ENCODE results near the gene CD2. TPM values are rescaled to one million over a fixed set of nuclear protein-coding genes. Genes with fewer than 3 reads are reported as not detected.
A peak's percentile ranks its signal among the peaks of the same experiment; 100 is the strongest.

The CD2 gene
- total and polyA plus RNA-seq, 2 donors (not counting 1 experiment from before 2014, with no cell fraction given): not detected

GRCh38 chr1:116735246-116735645 lies 19.0 kb upstream of the CD2 start:
- H3K9ac ChIP-seq (ENCODE audit: insufficient read depth, low read length): no peak overlapping the region
- DNase-seq (ENCODE audit: low read depth in 2 of 2): no peak
- H3K27ac ChIP-seq (ENCODE audit: insufficient read depth, low read length): no peak overlapping the region
- no peak overlapping the region for H2AFZ ChIP-seq (ENCODE audit: low read length)
- no peaks in the 10 kb centered on the region for H3K4me1 ChIP-seq (ENCODE audit: control insufficient read depth, extremely low read depth, insufficient read depth, low read length)
- H3K9me3 ChIP-seq (ENCODE audit: control insufficient read depth, insufficient read depth, low read depth, low read length): no peaks in the 10 kb centered on the region
- no peaks in the 10 kb centered on the region for H3K79me2 ChIP-seq (ENCODE audit: control insufficient read depth, insufficient read depth, low read length)
- no peaks in the 10 kb centered on the region for H4K20me1 ChIP-seq (ENCODE audit: control insufficient read depth, extremely low read depth, insufficient read depth, low read length)
- no peaks in the 10 kb centered on the region for H3K27me3 ChIP-seq (ENCODE audit: control insufficient read depth, insufficient read depth, low read length)
- TF ChIP-seq CTCF (conservative IDR thresholded peaks at IDR 0.05 in 1 of 2, IDR thresholded peaks at IDR 0.05 in 1 of 2; ENCODE audit: low read depth in 1 of 2, low read length in 2 of 2): no peak
- no peak for TF ChIP-seq EZH2 (IDR thresholded peaks at IDR 0.05; ENCODE audit: low read length, missing control alignments)
- no peak overlapping the region for H3K4me3 ChIP-seq (replicated peaks in 1 of 4; ENCODE audit: control extremely low read depth in 1 of 4, insufficient read depth in 1 of 4, low read depth in 3 of 4, low read length in 4 of 4)
- no peaks in the 10 kb centered on the region for H3K36me3 ChIP-seq (ENCODE audit: control insufficient read depth, insufficient read depth, low read length)
- no peak overlapping the region for H3K4me2 ChIP-seq (ENCODE audit: extremely low read depth, insufficient read depth, low read length)

GRCh38 chr1:116737020-116737854 lies 17.0 kb upstream of the CD2 start:
- Histone ChIP-seq H3K27ac (ENCODE audit: insufficient read depth, low read length) (no peak overlapping the region), H2AFZ (ENCODE audit: low read length) (no peak overlapping the region), H3K9ac (ENCODE audit: insufficient read depth, low read length) (no peak overlapping the region), H3K36me3 (ENCODE audit: control insufficient read depth, insufficient read depth, low read length) (no peaks in the 10 kb centered on the region), H3K4me1 (ENCODE audit: control insufficient read depth, extremely low read depth, insufficient read depth, low read length) (no peaks in the 10 kb centered on the region), H3K27me3 (ENCODE audit: control insufficient read depth, insufficient read depth, low read length) (no peaks in the 10 kb centered on the region), H3K4me3 (replicated peaks in 1 of 4; ENCODE audit: control extremely low read depth in 1 of 4, insufficient read depth in 1 of 4, low read depth in 3 of 4, low read length in 4 of 4) (no peak overlapping the region), H3K79me2 (ENCODE audit: control insufficient read depth, insufficient read depth, low read length) (no peaks in the 10 kb centered on the region), H4K20me1 (ENCODE audit: control insufficient read depth, extremely low read depth, insufficient read depth, low read length) (no peaks in the 10 kb centered on the region), H3K4me2 (ENCODE audit: extremely low read depth, insufficient read depth, low read length) (no peak overlapping the region), H3K9me3 (ENCODE audit: control insufficient read depth, insufficient read depth, low read depth, low read length) (no peaks in the 10 kb centered on the region)
- DNase-seq (ENCODE audit: low read depth in 2 of 2): peak; percentile 45 to 50
- TF ChIP-seq EZH2 (IDR thresholded peaks at IDR 0.05; ENCODE audit: low read length, missing control alignments): no peak
- TF ChIP-seq CTCF (conservative IDR thresholded peaks at IDR 0.05 in 1 of 2, IDR thresholded peaks at IDR 0.05 in 1 of 2; ENCODE audit: low read depth in 1 of 2, low read length in 2 of 2): peak; percentile 69 to 81

GRCh38 chr1:116737855-116738321 lies 16.3 kb upstream of the CD2 start:
- H3K9me3 ChIP-seq (ENCODE audit: control insufficient read depth, insufficient read depth, low read depth, low read length): no peaks in the 10 kb centered on the region
- H3K36me3 ChIP-seq (ENCODE audit: control insufficient read depth, insufficient read depth, low read length): no peaks in the 10 kb centered on the region
- no peak overlapping the region for H2AFZ ChIP-seq (ENCODE audit: low read length)
- no peaks in the 10 kb centered on the region for H3K4me1 ChIP-seq (ENCODE audit: control insufficient read depth, extremely low read depth, insufficient read depth, low read length)
- H3K4me2 ChIP-seq (ENCODE audit: extremely low read depth, insufficient read depth, low read length): no peak overlapping the region
- DNase-seq (ENCODE audit: low read depth in 2 of 2): no peak
- no peak overlapping the region for H3K4me3 ChIP-seq (replicated peaks in 1 of 4; ENCODE audit: control extremely low read depth in 1 of 4, insufficient read depth in 1 of 4, low read depth in 3 of 4, low read length in 4 of 4)
- no peaks in the 10 kb centered on the region for H4K20me1 ChIP-seq (ENCODE audit: control insufficient read depth, extremely low read depth, insufficient read depth, low read length)
- H3K79me2 ChIP-seq (ENCODE audit: control insufficient read depth, insufficient read depth, low read length): no peaks in the 10 kb centered on the region
- TF ChIP-seq EZH2 (IDR thresholded peaks at IDR 0.05; ENCODE audit: low read length, missing control alignments) (no peak), CTCF (conservative IDR thresholded peaks at IDR 0.05 in 1 of 2, IDR thresholded peaks at IDR 0.05 in 1 of 2; ENCODE audit: low read depth in 1 of 2, low read length in 2 of 2) (no peak)
- H3K27me3 ChIP-seq (ENCODE audit: control insufficient read depth, insufficient read depth, low read length): no peaks in the 10 kb centered on the region
- no peak overlapping the region for H3K27ac ChIP-seq (ENCODE audit: insufficient read depth, low read length)
- H3K9ac ChIP-seq (ENCODE audit: insufficient read depth, low read length): no peak overlapping the region

All from fibroblast of lung (primary cell).